ENCODE data around the gene DNAJB8.

The DNAJB8 gene

DNA sequence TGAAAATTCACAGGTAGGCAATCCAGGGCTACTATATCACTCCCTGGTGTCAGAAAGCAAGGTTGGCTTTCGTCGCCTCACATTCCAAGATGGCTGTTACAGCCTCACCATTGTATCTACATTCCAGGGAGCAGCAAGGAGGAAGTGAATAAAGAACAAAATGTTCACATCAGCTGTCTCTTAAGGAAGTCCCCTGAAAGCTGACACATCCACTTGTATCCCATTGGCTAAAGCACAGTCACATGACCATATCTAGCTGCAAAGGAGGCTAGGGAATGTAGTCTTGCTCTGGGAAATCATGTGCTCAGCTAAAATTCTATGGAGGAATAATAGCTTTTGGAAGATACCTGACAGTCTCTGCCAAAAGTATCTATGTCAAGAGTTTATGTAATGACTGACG is 39.1 kb upstream of the DNAJB8 start:
- TF ChIP-seq, protein P1, sequence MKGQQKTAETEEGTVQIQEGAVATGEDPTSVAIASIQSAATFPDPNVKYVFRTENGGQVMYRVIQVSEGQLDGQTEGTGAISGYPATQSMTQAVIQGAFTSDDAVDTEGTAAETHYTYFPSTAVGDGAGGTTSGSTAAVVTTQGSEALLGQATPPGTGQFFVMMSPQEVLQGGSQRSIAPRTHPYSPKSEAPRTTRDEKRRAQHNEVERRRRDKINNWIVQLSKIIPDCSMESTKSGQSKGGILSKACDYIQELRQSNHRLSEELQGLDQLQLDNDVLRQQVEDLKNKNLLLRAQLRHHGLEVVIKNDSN (IDR thresholded peaks at IDR 0.05), result peak; percentile 87
- no peak for TF ChIP-seq RAD21 (IDR thresholded peaks at IDR 0.05; ENCODE audit: low read depth)

DNA sequence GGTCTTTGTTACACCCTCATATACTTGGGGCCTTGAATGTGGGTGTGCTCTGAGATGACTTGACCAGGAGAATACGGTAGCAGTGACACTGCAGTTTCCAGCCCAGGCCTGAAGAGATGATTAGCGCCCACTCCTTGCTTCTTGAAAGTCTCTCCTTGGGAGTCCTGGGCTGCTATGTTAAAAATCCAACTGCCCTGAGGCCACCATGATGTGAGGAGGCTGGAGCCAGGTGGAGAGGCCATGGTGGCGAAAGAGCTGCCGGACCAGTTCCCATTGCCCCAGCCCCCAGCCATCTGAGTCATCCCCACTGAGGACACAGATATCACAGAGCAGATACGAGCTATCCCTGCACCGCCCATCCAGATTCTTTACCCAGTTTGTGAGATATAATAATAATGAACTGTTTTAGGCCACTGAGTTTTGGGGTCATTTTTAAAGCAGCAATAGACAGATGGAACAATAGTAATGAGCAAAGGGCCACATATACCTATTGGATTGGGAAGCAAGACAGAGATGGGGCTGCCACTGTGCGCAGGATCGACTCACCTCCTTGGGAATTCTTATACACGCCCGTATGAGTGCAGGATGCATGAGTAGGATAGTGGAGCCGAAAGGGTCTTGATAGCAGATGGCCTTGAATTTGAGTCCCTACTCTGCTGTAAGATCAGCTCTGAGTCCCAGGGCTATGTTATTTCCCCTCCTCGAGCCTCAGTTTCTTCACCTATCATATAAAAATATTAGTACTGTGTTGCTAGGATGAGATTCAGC is 38.5 kb upstream of the DNAJB8 start:
- TF ChIP-seq TEAD4 (IDR thresholded peaks at IDR 0.05) (no peak), ZBTB7A (IDR thresholded peaks at IDR 0.05; ENCODE audit: low read depth) (no peak), TCF12 (IDR thresholded peaks at IDR 0.05; ENCODE audit: low read depth) (no peak), EGR1 (IDR thresholded peaks at IDR 0.05) (no peak), NFIC (IDR thresholded peaks at IDR 0.05) (no peak), FOXM1 (IDR thresholded peaks at IDR 0.05; ENCODE audit: borderline replicate concordance, low read depth) (no peak)
- TF ChIP-seq, protein P2, sequence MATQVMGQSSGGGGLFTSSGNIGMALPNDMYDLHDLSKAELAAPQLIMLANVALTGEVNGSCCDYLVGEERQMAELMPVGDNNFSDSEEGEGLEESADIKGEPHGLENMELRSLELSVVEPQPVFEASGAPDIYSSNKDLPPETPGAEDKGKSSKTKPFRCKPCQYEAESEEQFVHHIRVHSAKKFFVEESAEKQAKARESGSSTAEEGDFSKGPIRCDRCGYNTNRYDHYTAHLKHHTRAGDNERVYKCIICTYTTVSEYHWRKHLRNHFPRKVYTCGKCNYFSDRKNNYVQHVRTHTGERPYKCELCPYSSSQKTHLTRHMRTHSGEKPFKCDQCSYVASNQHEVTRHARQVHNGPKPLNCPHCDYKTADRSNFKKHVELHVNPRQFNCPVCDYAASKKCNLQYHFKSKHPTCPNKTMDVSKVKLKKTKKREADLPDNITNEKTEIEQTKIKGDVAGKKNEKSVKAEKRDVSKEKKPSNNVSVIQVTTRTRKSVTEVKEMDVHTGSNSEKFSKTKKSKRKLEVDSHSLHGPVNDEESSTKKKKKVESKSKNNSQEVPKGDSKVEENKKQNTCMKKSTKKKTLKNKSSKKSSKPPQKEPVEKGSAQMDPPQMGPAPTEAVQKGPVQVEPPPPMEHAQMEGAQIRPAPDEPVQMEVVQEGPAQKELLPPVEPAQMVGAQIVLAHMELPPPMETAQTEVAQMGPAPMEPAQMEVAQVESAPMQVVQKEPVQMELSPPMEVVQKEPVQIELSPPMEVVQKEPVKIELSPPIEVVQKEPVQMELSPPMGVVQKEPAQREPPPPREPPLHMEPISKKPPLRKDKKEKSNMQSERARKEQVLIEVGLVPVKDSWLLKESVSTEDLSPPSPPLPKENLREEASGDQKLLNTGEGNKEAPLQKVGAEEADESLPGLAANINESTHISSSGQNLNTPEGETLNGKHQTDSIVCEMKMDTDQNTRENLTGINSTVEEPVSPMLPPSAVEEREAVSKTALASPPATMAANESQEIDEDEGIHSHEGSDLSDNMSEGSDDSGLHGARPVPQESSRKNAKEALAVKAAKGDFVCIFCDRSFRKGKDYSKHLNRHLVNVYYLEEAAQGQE (IDR thresholded peaks at IDR 0.05; ENCODE audit: low read depth), result no peak
- TF ChIP-seq, protein P1 (IDR thresholded peaks at IDR 0.05), result no peak

DNA sequence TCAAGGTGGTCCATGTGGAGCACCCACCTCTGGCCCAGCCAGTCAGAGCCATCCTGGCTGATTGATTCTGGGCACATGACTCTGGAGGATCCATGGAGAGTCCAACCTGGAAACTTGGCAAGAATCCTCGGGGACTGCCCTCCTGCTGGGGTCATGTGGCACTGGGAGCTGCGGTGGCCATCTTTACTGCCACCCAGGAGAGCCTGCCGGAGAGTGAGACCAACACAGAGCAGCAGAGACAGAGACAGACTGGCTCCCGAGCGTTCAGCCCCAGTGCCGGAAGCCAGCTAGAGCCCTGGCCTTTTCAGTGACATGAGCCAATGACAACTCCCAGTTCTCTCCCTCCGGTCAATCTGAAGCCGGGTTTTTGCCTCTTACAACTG is 37.8 kb upstream of the DNAJB8 start:
- TF ChIP-seq, protein P3, sequence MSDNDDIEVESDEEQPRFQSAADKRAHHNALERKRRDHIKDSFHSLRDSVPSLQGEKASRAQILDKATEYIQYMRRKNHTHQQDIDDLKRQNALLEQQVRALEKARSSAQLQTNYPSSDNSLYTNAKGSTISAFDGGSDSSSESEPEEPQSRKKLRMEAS (IDR thresholded peaks at IDR 0.05), result no peak
- no peak for TF ChIP-seq ZBTB7A (IDR thresholded peaks at IDR 0.05; ENCODE audit: low read depth)
- TF ChIP-seq EGR1 (IDR thresholded peaks at IDR 0.05), result no peak
- TF ChIP-seq FOXM1 (IDR thresholded peaks at IDR 0.05; ENCODE audit: borderline replicate concordance, low read depth), result no peak
- TF ChIP-seq NFIC (IDR thresholded peaks at IDR 0.05), result no peak
- no peak for TF ChIP-seq CEBPB (IDR thresholded peaks at IDR 0.05)
- no peak for TF ChIP-seq CREB1 (IDR thresholded peaks at IDR 0.05; ENCODE audit: low read depth)
- TF ChIP-seq TAF1 (IDR thresholded peaks at IDR 0.05; ENCODE audit: low read depth), result no peak
- TF ChIP-seq, protein P1 (IDR thresholded peaks at IDR 0.05), result no peak
- TF ChIP-seq, protein P2 (IDR thresholded peaks at IDR 0.05; ENCODE audit: low read depth), result no peak
- TF ChIP-seq TEAD4 (IDR thresholded peaks at IDR 0.05), result no peak
- no peak for TF ChIP-seq RAD21 (IDR thresholded peaks at IDR 0.05; ENCODE audit: low read depth)
- no peak for TF ChIP-seq EP300 (IDR thresholded peaks at IDR 0.05; ENCODE audit: borderline replicate concordance)
- TF ChIP-seq TCF12 (IDR thresholded peaks at IDR 0.05; ENCODE audit: low read depth), result no peak

DNA sequence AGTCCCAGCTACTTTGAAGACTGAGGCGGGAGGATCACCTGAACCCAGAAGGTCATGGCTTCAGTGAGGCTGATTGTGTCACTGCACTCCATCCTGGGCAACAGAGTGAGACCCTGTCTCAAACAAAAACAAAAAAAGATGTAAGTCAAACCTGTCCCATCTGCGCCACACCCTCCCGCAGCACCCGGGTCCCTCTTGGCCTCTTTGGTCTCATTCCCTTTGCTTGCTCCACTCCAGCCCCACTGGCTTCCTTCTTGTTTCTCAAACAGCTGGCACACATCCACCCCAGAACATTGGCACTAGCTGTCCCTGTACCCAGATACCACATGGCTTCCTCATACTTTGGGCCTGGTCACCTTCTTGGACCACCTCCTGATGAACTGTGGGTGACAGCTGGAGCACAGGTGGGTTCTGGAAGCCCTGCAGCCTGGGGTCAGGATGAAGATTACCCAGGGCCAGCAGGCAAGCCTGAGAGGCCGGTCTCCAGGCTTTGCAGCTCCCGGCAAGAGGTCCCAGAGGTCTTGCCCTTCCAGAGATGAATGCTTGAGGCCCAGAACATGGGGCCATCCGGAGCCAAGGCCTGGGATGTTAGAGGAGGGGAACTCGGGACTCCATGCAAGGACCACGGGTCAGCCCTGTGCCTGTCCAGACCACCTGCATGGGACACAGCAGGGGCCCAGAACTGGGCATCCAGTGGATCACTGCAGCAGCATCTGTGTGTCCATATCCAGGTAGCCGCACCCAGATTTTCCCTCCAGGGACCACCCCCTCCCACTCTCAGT is 37.3 kb upstream of the DNAJB8 start:
- TF ChIP-seq TAF1 (IDR thresholded peaks at IDR 0.05; ENCODE audit: low read depth), result no peak
- TF ChIP-seq, protein P2 (IDR thresholded peaks at IDR 0.05; ENCODE audit: low read depth), result no peak
- TF ChIP-seq CEBPB (IDR thresholded peaks at IDR 0.05), result no peak
- no peak for TF ChIP-seq EGR1 (IDR thresholded peaks at IDR 0.05)
- no peak for TF ChIP-seq RAD21 (IDR thresholded peaks at IDR 0.05; ENCODE audit: low read depth)
- TF ChIP-seq CREB1 (IDR thresholded peaks at IDR 0.05; ENCODE audit: low read depth), result no peak
- TF ChIP-seq TCF12 (IDR thresholded peaks at IDR 0.05; ENCODE audit: low read depth), result no peak
- TF ChIP-seq NFIC (IDR thresholded peaks at IDR 0.05), result no peak

Data from Ishikawa (cell line).